ENCODE results near the gene STUB1. TPM values are rescaled to one million over a fixed set of nuclear protein-coding genes. Genes with fewer than 3 reads are reported as not detected.
A peak's percentile ranks its signal among the peaks of the same experiment; 100 is the strongest.

STUB1 gene
- total RNA-seq, 2 donors from 2014 or later = 63.3 to 205 TPM

DNA sequence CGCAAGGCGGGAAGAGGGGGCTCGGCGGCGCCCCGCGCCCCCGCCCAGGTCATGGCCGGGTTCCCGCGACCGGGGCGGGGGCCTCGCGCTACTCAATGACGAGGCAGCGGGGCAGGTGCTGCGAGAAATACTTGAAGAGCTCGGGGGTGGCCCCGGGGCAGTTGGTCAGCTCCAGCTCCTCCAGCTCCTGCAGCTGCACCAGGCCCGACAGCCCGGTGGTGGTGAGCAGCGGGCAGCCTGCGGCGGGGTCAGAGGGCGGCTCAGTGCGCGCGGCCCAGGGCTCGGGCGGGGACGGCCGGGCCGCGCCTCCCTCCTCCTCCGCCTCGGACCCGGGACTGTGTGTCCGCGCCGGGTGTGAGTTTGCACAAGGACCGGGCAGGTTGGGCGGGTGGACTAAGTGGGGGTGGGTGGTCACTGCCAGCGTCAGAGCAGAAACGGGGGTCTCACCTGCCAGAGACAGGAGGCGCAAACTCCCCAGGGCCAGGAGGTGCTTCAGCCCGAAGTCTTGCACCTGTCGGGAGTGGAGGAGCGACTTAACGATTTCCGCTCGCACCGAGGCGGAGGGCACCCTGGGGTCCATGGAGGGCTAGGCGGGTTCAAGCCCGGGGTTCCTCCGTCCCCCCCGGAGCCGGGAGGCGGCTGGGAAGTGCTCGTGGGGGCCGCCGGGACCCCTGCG is 14.1 kb downstream of the STUB1 start:
- H3K4me1 ChIP-seq = peaks cover 36% of the 10 kb centered on the region
- whole genome bisulfite sequencing, 2 donors = 7 to 21% methylated on average over 12 to 57 of the region's 64 CpGs
- TF ChIP-seq POLR2A (IDR thresholded peaks at IDR 0.05) = no peak
- TF ChIP-seq, protein P1, sequence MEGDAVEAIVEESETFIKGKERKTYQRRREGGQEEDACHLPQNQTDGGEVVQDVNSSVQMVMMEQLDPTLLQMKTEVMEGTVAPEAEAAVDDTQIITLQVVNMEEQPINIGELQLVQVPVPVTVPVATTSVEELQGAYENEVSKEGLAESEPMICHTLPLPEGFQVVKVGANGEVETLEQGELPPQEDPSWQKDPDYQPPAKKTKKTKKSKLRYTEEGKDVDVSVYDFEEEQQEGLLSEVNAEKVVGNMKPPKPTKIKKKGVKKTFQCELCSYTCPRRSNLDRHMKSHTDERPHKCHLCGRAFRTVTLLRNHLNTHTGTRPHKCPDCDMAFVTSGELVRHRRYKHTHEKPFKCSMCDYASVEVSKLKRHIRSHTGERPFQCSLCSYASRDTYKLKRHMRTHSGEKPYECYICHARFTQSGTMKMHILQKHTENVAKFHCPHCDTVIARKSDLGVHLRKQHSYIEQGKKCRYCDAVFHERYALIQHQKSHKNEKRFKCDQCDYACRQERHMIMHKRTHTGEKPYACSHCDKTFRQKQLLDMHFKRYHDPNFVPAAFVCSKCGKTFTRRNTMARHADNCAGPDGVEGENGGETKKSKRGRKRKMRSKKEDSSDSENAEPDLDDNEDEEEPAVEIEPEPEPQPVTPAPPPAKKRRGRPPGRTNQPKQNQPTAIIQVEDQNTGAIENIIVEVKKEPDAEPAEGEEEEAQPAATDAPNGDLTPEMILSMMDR (IDR thresholded peaks at IDR 0.05) = no peak
- no peak overlapping the region for H3K4me3 ChIP-seq
- ATAC-seq (no peak), DNase-seq (no peak)
- intact Hi-C loops (cut with DNase I) = no loop called here
- H3K27me3 ChIP-seq = peaks cover 0 to 24% of the 10 kb centered on the region in 2 donors
- H3K36me3 ChIP-seq (replicated peaks in 1 of 2; ENCODE audit: insufficient read depth in 1 of 2, low read depth in 2 of 2) = no peaks in the 10 kb centered on the region
- H3K9me3 ChIP-seq = no peaks in the 10 kb centered on the region
- H3K27ac ChIP-seq = no peak overlapping the region

DNA sequence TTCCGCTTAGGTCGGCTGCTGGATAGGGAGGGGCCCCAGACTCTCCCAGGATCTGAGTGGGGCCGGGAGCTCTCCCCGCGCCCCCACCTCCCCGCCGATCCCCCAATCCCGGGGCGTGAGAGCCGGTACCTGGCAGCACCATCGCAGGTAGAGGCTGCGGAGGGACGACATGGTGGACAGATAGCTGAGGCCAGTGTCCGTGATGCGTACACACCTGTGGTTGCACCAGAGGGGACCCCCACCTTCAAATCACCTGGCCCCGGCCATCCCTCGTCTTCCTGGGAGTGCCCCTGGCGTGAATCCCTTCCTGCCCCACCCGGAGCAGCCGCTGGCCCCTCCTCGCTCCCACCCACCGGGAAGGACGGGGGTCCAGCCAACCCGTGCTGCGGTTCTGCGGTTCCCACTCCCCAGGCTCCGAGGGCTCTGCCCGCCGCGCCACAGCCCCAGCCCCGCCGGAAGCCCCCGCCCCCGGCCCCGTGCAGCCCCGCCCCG is 14.7 kb downstream of the STUB1 start:
- intact Hi-C loops (cut with DNase I) = no loop called here
- 0% methylated on average over 28 of the region's 37 CpGs; no CpG with 5 or more reads in 1 of the 2 donors for WGBS, 2 donors
- Histone ChIP-seq H3K36me3 (replicated peaks in 1 of 2; ENCODE audit: insufficient read depth in 1 of 2, low read depth in 2 of 2) (no peaks in the 10 kb centered on the region), H3K9me3 (no peaks in the 10 kb centered on the region), H3K27ac (no peak overlapping the region), H3K27me3 (peaks cover 0 to 24% of the 10 kb centered on the region in 2 donors), H3K4me3 (no peak overlapping the region), H3K4me1 (peaks cover 30% of the 10 kb centered on the region)
- no peak for TF ChIP-seq POLR2A (IDR thresholded peaks at IDR 0.05)
- TF ChIP-seq, protein P1 (IDR thresholded peaks at IDR 0.05) = no peak
- ATAC-seq (no peak), DNase-seq (no peak)

DNA sequence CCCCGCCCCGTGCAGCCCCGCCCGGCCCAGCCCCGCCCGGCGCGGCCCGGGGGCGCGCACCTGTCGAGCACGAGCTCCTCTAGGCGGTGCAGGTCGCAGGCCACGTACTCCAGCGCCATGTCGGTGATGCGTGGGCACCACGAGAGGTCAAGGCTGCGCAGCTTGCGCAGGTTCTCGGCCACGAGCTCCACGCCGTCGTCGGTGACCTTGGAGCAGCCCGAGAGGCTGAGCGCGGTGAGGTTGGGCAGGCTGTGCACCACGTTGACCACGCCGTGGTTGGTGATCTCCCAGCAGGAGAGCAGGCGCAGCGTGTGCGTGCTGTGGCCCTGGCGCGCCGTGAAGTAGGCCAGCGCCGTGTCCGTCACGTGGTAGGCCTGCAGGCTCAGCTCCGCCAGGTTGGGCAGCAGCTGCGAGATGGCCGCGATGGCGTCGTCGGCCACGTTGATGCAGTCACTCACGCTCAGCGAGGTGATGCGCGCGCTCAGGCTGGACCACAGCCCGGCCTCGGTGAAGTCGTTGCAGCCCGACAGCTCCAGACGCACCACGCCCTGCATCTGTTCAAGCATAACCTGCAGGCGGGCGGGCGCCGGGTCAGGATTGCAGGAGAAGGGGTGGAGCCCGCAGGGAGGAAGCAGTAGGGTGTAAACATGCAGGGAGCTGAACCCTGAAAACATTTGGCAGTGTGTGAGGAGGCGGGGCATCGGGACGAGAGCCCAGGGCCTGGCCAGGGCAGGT is 15.3 kb downstream of the STUB1 start:
- peaks cover 30% of the 10 kb centered on the region for H3K4me1 ChIP-seq
- no peak overlapping the region for H3K4me3 ChIP-seq
- TF ChIP-seq, protein P1 (IDR thresholded peaks at IDR 0.05) = no peak
- TF ChIP-seq POLR2A (IDR thresholded peaks at IDR 0.05) = no peak
- no peaks in the 10 kb centered on the region for H3K9me3 ChIP-seq
- no peaks in the 10 kb centered on the region for H3K36me3 ChIP-seq (replicated peaks in 1 of 2; ENCODE audit: insufficient read depth in 1 of 2, low read depth in 2 of 2)
- peak; percentile 30 for ATAC-seq
- 0 to 3% methylated on average over 6 to 64 of the region's 71 CpGs for whole genome bisulfite sequencing, 2 donors
- H3K27me3 ChIP-seq = peaks cover 0 to 24% of the 10 kb centered on the region in 2 donors
- no peak overlapping the region for H3K27ac ChIP-seq
- intact Hi-C loops (cut with DNase I) = no loop called here
- peak in 3 of 4 donors; percentile 33 to 50 (median 44) for DNase-seq

DNA sequence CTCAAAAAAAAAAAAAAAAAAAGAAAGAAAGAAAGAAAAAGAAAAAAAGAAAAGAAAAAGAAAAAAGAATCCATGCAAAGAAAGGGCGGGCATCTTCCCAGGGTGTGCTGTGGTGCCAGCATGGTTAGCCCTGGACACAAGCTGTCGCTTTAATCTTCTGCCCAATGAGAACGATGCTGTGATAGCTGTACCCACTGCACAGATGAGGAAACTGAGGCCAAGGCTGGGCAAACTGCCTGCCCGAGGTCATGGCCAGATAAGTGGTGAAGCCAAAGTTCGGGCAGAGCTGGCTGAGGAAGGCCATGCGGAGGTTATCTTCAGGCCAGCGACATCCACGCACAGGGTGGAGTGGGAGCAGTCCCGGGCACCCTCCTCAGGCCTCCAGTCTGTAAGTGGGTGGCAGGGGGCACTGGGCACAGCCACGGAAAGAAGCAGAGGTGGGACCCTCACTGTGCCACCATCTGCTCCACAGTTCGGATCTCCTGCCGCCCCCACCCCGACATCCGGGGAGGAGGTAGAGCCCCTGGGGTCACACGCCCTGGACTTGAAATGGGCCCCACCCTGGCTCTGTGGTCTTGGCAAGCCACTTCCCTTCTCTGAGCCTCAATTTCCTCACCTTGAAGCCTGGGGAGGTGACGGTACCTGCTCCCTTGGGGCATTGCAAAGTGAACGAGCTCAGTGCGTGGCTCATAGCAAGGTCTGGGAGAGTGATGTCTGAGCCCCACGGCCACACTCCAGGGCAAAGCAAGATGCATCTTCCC is 18.9 kb downstream of the STUB1 start:
- WGBS, 2 donors = 66 to 78% methylated on average over 11 to 18 of the region's 19 CpGs
- Histone ChIP-seq H3K27ac (no peak overlapping the region), H3K27me3 (peaks cover 0 to 48% of the 10 kb centered on the region in 2 donors), H3K4me1 (peaks cover 27% of the 10 kb centered on the region), H3K4me3 (no peak overlapping the region), H3K9me3 (no peaks in the 10 kb centered on the region), H3K36me3 (replicated peaks in 1 of 2; ENCODE audit: insufficient read depth in 1 of 2, low read depth in 2 of 2) (no peaks in the 10 kb centered on the region)
- DNase-seq (no peak), ATAC-seq (no peak)
- intact Hi-C loops (cut with DNase I) = no loop called here
- no peak for TF ChIP-seq POLR2A (IDR thresholded peaks at IDR 0.05)
- TF ChIP-seq, protein P1 (IDR thresholded peaks at IDR 0.05) = no peak
